Type B pancreatic cell (in vitro differentiated cells): ENCODE results near the gene TNFRSF17. TPM values are rescaled to one million over a fixed set of nuclear protein-coding genes. Genes with fewer than 3 reads are reported as not detected.
"Not testable (repeated sequence)": the region's sequence is repeated elsewhere in the genome, so short reads cannot be mapped to it uniquely, and the experiment has no call there.

ENCODE experiments used
- DNase-seq: peaks from one replicate; pipeline ENCODE4 v3.0.0; 2021; ENCODE audit warnings: mixed read lengths; ENCODE audit not compliant: unreplicated experiment; ENCODE audit errors: extremely low spot score
- H3K27ac Mint-ChIP-seq: 2 replicates; pipeline ENCODE4 v1.8.0; 2021; ENCODE audit warnings: mild to moderate bottlenecking, mixed read lengths
- H3K27me3 Mint-ChIP-seq: 2 replicates; pipeline ENCODE4 v1.8.0; 2021; ENCODE audit warnings: mixed read lengths
- H3K36me3 Mint-ChIP-seq: 2 replicates; pipeline ENCODE4 v1.8.0; 2021; ENCODE audit warnings: mixed read lengths
- H3K4me1 Mint-ChIP-seq: one replicate; pipeline ENCODE4 v1.8.0; 2021; ENCODE audit warnings: mixed read lengths; ENCODE audit not compliant: unreplicated experiment
- H3K4me3 Mint-ChIP-seq: 2 replicates; pipeline ENCODE4 v1.8.0; 2021; ENCODE audit warnings: mild to moderate bottlenecking, mixed read lengths
- H3K9me3 Mint-ChIP-seq: 2 replicates; pipeline ENCODE4 v1.8.0; 2021; ENCODE audit warnings: mixed read lengths
- CTCF ChIP-seq: fragments of 200-600 bp; sonication (generic); conservative IDR thresholded peaks from 2 replicates; pipeline ENCODE4 v1.5.0; 2021; ENCODE audit warnings: antibody characterized with exemption, mild to moderate bottlenecking
- total RNA-seq: library from RNA; stranded (reverse); gene quantifications from 2 replicates; pipeline ENCODE4 v1.2.1, GENCODE V29; 2021; ENCODE audit warnings: low replicate concordance

TNFRSF17 gene
- total RNA-seq, 1 donor from 2014 or later = not detected

GRCh38 chr16:11956558-11956957 lies 8.5 kb upstream of the TNFRSF17 start:
- no peak for TF ChIP-seq CTCF
- no peaks in the 10 kb centered on the region for H3K27me3 Mint-ChIP-seq
- peaks cover 6% of the 10 kb centered on the region for H3K4me1 Mint-ChIP-seq
- DNase-seq = no peak
- no peaks in the 10 kb centered on the region for H3K9me3 Mint-ChIP-seq
- no peak overlapping the region for H3K27ac Mint-ChIP-seq
- no peak overlapping the region for H3K4me3 Mint-ChIP-seq
- peaks cover 4% of the 10 kb centered on the region for H3K36me3 Mint-ChIP-seq

- H3K4me1 Mint-ChIP-seq = peaks cover 6% of the 10 kb centered on the region
- DNase-seq = no peak
- no peak overlapping the region for H3K4me3 Mint-ChIP-seq
- TF ChIP-seq CTCF = no peak
- H3K27me3 Mint-ChIP-seq = no peaks in the 10 kb centered on the region
- peaks cover 4% of the 10 kb centered on the region for H3K36me3 Mint-ChIP-seq
- H3K9me3 Mint-ChIP-seq = no peaks in the 10 kb centered on the region
- H3K27ac Mint-ChIP-seq = peak overlapping the region; percentile 50
Observed at GRCh38 chr16:11957591-11958395, 7.2 kb upstream of the TNFRSF17 start.

DNA sequence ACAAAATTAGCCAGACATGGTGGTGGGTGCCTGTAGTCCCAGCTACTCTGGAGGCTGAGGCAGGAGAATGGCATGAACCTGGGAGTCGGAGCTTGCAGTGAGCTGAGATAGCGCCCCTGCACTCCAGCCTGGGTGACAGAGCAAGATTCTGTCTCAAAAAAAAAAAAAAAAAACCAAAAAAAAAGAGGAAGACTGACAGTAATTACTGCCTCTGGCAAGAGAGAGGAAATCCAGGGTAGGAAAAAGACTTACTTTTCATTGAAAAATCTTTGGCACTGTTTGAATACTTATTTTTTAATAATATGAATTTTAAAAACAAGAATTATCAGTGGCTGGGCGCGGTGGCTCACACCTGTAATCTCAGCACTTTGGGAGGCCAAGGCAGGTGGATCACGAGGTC lies 2.6 kb upstream of the TNFRSF17 start:
- not testable (repeated sequence) for H3K27ac Mint-ChIP-seq, H3K9me3 Mint-ChIP-seq, H3K36me3 Mint-ChIP-seq, H3K4me1 Mint-ChIP-seq, H3K27me3 Mint-ChIP-seq, H3K4me3 Mint-ChIP-seq, DNase-seq

DNA sequence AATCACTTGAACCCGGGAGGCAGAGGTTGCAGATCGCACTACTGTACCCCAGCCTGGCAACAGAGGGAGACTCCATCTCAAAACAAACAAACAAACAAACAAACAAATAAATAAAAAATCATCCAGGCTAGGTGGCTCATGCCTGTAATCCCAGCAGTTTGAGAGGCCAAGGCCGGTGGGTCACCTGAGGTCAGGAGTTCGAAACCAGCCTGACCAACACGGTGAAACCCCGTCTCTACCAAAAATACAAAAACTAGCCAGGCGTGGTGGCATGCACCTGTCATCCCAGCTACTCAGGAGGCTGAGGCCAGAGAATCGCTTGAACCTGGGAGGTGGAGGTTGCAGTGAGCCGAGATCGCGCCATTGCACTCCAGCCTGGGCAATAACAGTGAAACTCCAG lies 2.0 kb upstream of the TNFRSF17 start:
- H3K4me1 Mint-ChIP-seq, DNase-seq, H3K9me3 Mint-ChIP-seq, H3K27ac Mint-ChIP-seq, H3K27me3 Mint-ChIP-seq, H3K36me3 Mint-ChIP-seq, H3K4me3 Mint-ChIP-seq: not testable (repeated sequence)

GRCh38 chr16:11963706-11964105 lies 1.3 kb upstream of the TNFRSF17 start:
- H3K27ac Mint-ChIP-seq = no peak overlapping the region
- no peak for DNase-seq
- no peak for TF ChIP-seq CTCF
- no peaks in the 10 kb centered on the region for H3K9me3 Mint-ChIP-seq
- H3K4me3 Mint-ChIP-seq = no peak overlapping the region
- no peaks in the 10 kb centered on the region for H3K4me1 Mint-ChIP-seq
- no peaks in the 10 kb centered on the region for H3K27me3 Mint-ChIP-seq
- H3K36me3 Mint-ChIP-seq = no peaks in the 10 kb centered on the region

DNA sequence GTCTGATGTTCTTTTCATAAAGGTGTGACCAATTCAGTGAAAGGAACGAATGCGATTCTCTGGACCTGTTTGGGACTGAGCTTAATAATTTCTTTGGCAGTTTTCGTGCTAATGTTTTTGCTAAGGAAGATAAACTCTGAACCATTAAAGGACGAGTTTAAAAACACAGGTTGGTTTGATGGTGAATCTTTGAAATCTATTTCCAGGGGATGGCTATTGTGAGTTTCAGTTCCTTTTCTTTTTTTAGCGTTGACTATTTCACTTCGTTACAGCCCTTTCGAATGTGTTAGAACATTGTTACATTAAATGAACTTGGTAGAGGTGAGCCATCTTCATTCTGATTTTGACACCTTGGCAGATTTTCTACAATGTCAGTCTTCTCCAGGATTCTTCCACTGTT lies 1.2 kb downstream of the TNFRSF17 start:
- Mint-ChIP-seq H3K36me3 (no peaks in the 10 kb centered on the region), H3K4me3 (no peak overlapping the region), H3K27ac (no peak overlapping the region), H3K9me3 (no peaks in the 10 kb centered on the region), H3K27me3 (no peaks in the 10 kb centered on the region), H3K4me1 (no peaks in the 10 kb centered on the region)
- TF ChIP-seq CTCF = no peak
- DNase-seq = no peak
